HEK293T (cell line): ENCODE results near the gene ZNF836.

Experiments used
- FOXA1 ChIP-seq: fragments of 450-650 bp; IDR thresholded peaks from 2 replicates; pipeline ENCODE4 v1.6.1; 2016; ENCODE audit warnings: mild to moderate bottlenecking
- FOXM1 ChIP-seq: fragments of 450-650 bp; IDR thresholded peaks from 2 replicates; pipeline ENCODE4 v1.6.1; 2017; ENCODE audit warnings: mild to moderate bottlenecking, borderline replicate concordance
- HDGF ChIP-seq: fragments of 450-650 bp; IDR thresholded peaks from 2 replicates; pipeline ENCODE4 v1.6.1; 2017; ENCODE audit warnings: antibody characterized with exemption, borderline replicate concordance
- SP1 ChIP-seq: fragments of 450-650 bp; IDR thresholded peaks from 2 replicates; pipeline ENCODE4 v1.6.1; 2017
- SUZ12 ChIP-seq: fragments of 450-650 bp; IDR thresholded peaks from 2 replicates; pipeline ENCODE4 v1.6.1; 2016; ENCODE audit warnings: mild to moderate bottlenecking
- TARDBP ChIP-seq: fragments of 450-650 bp; IDR thresholded peaks from 2 replicates; pipeline ENCODE4 v1.6.1; 2016

DNA sequence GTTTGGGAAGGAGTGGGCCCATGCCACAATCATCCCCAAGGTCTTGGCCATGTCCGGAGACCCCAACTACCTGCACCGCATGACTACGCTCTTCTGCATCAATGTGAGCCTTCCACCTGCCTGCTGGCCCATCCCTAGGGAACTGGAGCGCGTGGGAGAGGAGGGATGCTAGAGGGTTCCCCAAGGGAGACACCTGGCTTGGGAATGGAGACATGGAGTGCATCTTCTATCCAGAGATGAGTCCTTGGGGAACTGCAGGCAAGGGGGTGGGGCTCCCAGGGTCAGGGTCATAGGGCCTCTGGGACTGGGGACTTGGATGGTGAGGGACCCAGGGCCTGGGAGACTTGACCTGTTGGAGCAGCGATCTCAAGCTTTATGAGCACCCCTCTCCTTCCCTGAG lies 49.6 kb upstream of the ZNF836 start:
- TF ChIP-seq FOXM1, result no peak
- no peak for TF ChIP-seq FOXA1
- no peak for TF ChIP-seq TARDBP
- TF ChIP-seq SUZ12, result no peak
- TF ChIP-seq HDGF, result no peak
- no peak for TF ChIP-seq SP1
